Endothelial cell (in vitro differentiated cells): Measurements from ENCODE around the gene PLXNB1. TPM values are rescaled to one million over a fixed set of nuclear protein-coding genes. Genes with fewer than 3 reads are reported as not detected.

ENCODE experiments used
- DNase-seq: peaks from one replicate; pipeline ENCODE4 v3.0.0; 2021; ENCODE audit warnings: low spot score
- H3K27ac Mint-ChIP-seq: one replicate; pipeline ENCODE4 v1.8.0; 2021; ENCODE audit warnings: mixed read lengths, inconsistent platforms; ENCODE audit not compliant: unreplicated experiment
- H3K27me3 Mint-ChIP-seq: one replicate; pipeline ENCODE4 v1.8.0; 2021; ENCODE audit warnings: mild to moderate bottlenecking, moderate library complexity, mixed read lengths, inconsistent platforms; ENCODE audit not compliant: unreplicated experiment
- H3K36me3 Mint-ChIP-seq: one replicate; pipeline ENCODE4 v1.8.0; 2021; ENCODE audit warnings: mild to moderate bottlenecking, low read depth, mixed read lengths, inconsistent platforms; ENCODE audit not compliant: unreplicated experiment
- H3K4me1 Mint-ChIP-seq: one replicate; pipeline ENCODE4 v1.8.0; 2021; ENCODE audit warnings: mild to moderate bottlenecking, mixed read lengths, inconsistent platforms; ENCODE audit not compliant: unreplicated experiment
- H3K4me3 Mint-ChIP-seq: one replicate; pipeline ENCODE4 v1.8.0; 2021; ENCODE audit warnings: mild to moderate bottlenecking, mixed read lengths, inconsistent platforms; ENCODE audit not compliant: unreplicated experiment
- H3K9me3 Mint-ChIP-seq: one replicate; pipeline ENCODE4 v1.8.0; 2021; ENCODE audit warnings: mixed read lengths, inconsistent platforms; ENCODE audit not compliant: unreplicated experiment
- total RNA-seq: library from RNA; stranded (reverse); fragmentation: NEBNext Ultra II Directional; extraction: Animal tissue kit (Norgen Biotek cat#: 25700); gene quantifications from one replicate; pipeline ENCODE4 v1.2.1, GENCODE V29; 2021; ENCODE audit not compliant: unreplicated experiment
- TF ChIP-seq, protein P1 (sequence below): fragments of 200-600 bp; sonication (generic); IDR thresholded peaks from one replicate; pipeline ENCODE4 v1.5.0; 2021; ENCODE audit warnings: antibody characterized with exemption; ENCODE audit not compliant: unreplicated experiment

The PLXNB1 gene
- total RNA-seq, 1 donor from 2014 or later: 68.7 TPM

DNA sequence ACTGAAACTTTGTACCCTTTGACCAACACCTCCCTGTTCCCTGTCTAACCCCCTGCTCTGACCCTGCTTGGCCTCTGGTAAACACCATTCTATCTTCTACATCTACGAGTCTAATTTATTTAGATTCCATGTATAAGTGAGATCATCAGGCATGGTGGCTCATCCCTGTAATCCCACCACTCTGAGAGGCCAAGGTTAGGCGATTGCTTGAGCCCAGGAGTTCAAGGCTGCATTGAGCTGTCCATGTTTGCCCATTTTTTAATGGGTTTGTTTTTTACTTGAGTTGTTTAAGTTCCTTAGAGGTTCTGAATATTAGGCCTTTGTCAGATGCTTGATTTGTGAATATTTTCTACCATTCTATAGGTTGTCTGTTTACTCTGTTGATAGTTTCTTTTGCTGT, 40.9 kb downstream of the PLXNB1 start:
- TF ChIP-seq, protein P1, sequence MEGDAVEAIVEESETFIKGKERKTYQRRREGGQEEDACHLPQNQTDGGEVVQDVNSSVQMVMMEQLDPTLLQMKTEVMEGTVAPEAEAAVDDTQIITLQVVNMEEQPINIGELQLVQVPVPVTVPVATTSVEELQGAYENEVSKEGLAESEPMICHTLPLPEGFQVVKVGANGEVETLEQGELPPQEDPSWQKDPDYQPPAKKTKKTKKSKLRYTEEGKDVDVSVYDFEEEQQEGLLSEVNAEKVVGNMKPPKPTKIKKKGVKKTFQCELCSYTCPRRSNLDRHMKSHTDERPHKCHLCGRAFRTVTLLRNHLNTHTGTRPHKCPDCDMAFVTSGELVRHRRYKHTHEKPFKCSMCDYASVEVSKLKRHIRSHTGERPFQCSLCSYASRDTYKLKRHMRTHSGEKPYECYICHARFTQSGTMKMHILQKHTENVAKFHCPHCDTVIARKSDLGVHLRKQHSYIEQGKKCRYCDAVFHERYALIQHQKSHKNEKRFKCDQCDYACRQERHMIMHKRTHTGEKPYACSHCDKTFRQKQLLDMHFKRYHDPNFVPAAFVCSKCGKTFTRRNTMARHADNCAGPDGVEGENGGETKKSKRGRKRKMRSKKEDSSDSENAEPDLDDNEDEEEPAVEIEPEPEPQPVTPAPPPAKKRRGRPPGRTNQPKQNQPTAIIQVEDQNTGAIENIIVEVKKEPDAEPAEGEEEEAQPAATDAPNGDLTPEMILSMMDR: no peak
- no peak overlapping the region for H3K27ac Mint-ChIP-seq
- no peak for DNase-seq
- no peaks in the 10 kb centered on the region for H3K36me3 Mint-ChIP-seq
- no peak overlapping the region for H3K4me3 Mint-ChIP-seq
- H3K9me3 Mint-ChIP-seq: no peaks in the 10 kb centered on the region
- no peaks in the 10 kb centered on the region for H3K4me1 Mint-ChIP-seq
- H3K27me3 Mint-ChIP-seq: peaks cover 4% of the 10 kb centered on the region

DNA sequence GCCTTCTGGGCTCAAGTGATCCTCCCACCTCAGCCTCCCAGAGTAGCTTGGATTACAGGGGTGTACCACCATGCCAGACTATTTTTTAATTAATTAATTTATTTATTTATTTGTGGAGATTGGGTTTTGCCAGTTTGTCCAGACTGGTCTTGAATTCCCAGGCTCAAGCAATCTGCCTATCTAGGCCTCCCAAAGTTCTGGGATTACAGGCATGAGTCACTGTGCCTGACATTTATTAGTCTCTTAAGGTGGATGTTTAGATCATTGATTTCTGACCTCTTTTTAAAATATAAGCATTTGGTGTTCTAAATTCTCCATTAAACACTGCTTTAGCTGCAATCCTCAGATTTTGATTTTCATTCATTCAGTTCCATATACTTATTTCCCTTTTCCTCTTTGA, 42.3 kb downstream of the PLXNB1 start:
- Mint-ChIP-seq H3K4me1 (no peaks in the 10 kb centered on the region), H3K27me3 (no peaks in the 10 kb centered on the region)
- TF ChIP-seq, protein P1: no peak

DNA sequence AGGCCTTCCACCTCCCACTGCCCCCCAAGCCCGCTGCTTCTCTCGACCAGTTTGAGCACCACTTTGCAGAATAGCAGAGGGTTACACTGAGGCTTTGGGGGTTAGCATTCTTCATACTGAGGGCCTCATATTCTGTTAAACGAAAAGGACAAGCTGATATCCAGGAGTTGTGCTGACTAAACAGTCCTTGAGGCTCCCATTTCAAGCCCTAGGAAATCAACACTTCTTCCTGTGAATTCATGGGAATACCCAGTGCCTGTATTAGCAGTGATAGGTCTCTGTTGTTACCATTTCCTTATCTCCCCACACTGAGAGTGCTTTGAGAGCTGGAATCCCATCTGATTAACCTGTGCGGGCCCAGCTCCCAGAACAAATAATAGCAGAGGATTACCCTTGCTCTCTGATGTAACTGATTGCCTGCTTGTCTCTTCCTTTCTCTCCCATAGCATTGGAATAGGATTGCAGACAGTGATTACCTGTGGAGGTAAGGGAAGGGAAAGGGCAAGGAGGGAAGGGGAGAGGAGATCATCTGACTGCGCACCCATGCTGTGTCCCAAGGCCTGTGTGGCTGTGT, 56.9 kb downstream of the PLXNB1 start:
- H3K9me3 Mint-ChIP-seq: no peaks in the 10 kb centered on the region
- H3K27me3 Mint-ChIP-seq: no peaks in the 10 kb centered on the region
- DNase-seq: no peak
- H3K27ac Mint-ChIP-seq: no peak overlapping the region
- H3K4me3 Mint-ChIP-seq: no peak overlapping the region
- no peaks in the 10 kb centered on the region for H3K36me3 Mint-ChIP-seq
- peaks cover 25% of the 10 kb centered on the region for H3K4me1 Mint-ChIP-seq
- TF ChIP-seq, protein P1: no peak

More for the DNA sequence above, 42.3 kb downstream of the PLXNB1 start:
- H3K27ac Mint-ChIP-seq: no peak overlapping the region
- DNase-seq: no peak
- no peaks in the 10 kb centered on the region for H3K9me3 Mint-ChIP-seq
- no peaks in the 10 kb centered on the region for H3K36me3 Mint-ChIP-seq
- H3K4me3 Mint-ChIP-seq: no peak overlapping the region

DNA sequence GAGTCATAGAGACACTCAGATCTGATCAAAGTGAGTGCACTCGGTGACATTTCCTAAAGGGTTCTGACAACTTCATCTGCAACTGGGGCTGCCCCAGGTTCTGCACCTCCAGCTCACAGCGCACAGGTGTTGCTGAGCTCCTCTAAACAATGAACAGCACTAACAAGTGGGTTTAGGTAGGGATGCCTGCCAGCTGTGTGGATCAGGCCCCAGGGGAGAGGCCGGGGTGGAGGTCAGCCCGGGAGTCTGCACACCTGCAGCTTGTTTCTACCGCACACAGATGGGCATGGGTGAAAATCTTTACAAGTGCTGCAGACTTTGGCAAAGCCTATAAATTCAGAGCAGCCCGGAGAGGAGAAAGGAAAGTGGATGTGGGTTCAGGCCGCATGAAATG, 57.5 kb downstream of the PLXNB1 start:
- H3K27ac Mint-ChIP-seq: no peak overlapping the region
- no peak for DNase-seq
- H3K27me3 Mint-ChIP-seq: no peaks in the 10 kb centered on the region
- peaks cover 25% of the 10 kb centered on the region for H3K4me1 Mint-ChIP-seq
- H3K9me3 Mint-ChIP-seq: no peaks in the 10 kb centered on the region
- TF ChIP-seq, protein P1: no peak
- H3K4me3 Mint-ChIP-seq: no peak overlapping the region
- H3K36me3 Mint-ChIP-seq: no peaks in the 10 kb centered on the region

DNA sequence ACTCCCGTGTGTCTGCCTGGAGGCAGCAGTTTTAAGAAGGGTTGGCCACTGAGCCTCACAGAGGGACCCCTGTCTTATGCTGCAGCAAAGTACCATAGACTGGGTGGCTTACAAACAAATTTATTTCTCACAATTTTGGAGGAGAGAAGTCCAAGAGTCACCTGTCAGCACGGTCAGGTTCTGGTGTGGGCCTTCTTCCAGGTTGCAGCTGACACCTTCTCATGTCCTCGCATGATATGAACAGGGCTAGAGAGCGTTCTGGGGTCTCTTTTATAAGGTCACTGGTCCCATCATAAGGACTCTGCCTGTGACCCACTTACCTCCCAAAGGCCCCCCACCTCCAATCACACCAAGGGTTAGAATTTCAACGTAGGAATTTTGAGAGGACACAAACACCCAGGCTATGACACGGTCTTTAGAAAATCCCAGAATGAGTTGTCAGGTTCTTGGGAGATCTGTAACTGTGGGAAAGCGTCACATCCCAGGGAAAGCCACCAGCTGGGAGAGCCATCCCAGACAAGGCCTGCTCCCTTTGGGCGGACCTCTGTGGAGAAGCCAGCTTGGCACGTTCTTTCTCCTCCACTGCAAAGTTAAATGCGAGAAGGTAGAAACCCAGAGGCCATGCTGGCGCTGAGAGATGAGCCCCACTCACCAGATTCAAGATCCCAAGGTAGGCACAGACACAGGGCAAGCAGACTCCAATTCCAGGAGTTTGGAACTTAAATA, 58.1 kb downstream of the PLXNB1 start, which contains the start of gene FBXW12:
TSS of gene FBXW12 (plus strand) at position 569 of the 726 bp plus-strand sequence. CDS start 549 bp downstream, outside the sequence.
- no peaks in the 10 kb centered on the region for H3K36me3 Mint-ChIP-seq
- no peaks in the 10 kb centered on the region for H3K27me3 Mint-ChIP-seq
- peaks cover 25% of the 10 kb centered on the region for H3K4me1 Mint-ChIP-seq
- TF ChIP-seq, protein P1: no peak
- no peak within 1 kb of the TSS for H3K4me3 Mint-ChIP-seq
- H3K9me3 Mint-ChIP-seq: no peaks in the 10 kb centered on the region
- no peak within 1 kb of the TSS for H3K27ac Mint-ChIP-seq
- DNase-seq: no peak
